Brain microvascular endothelial cell (primary cell): ENCODE results near the gene F10.
"Not testable (repeated sequence)": the region's sequence is repeated elsewhere in the genome, so short reads cannot be mapped to it uniquely, and the experiment has no call there.

Experiments
- DNase-seq: peaks from one replicate; pipeline ENCODE4 v3.0.0-alpha.2; 2020
- H3K27ac ChIP-seq: fragments of 250-450 bp; sonication (Bioruptor Pico); 2 replicates; pipeline ENCODE4 v1.5.1; 2020; ENCODE audit warnings: mild to moderate bottlenecking, moderate library complexity
- H3K27me3 ChIP-seq: fragments of 250-450 bp; sonication (Bioruptor Pico); replicated peaks from 2 replicates; pipeline ENCODE4 v1.5.1; 2020; ENCODE audit warnings: mild to moderate bottlenecking
- H3K36me3 ChIP-seq: fragments of 250-450 bp; sonication (Bioruptor Pico); replicated peaks from 2 replicates; pipeline ENCODE4 v1.5.1; 2020; ENCODE audit warnings: mild to moderate bottlenecking
- H3K4me3 ChIP-seq: 2 replicates; pipeline ENCODE4 v1.5.1; 2011; ENCODE audit warnings: low read depth, mild to moderate bottlenecking, control low read depth, low read length, moderate library complexity
- CTCF ChIP-seq: IDR thresholded peaks from 2 replicates; pipeline ENCODE4 v1.5.1; 2011; ENCODE audit warnings: low read depth, mild to moderate bottlenecking, moderate library complexity, low read length, control low read depth, inconsistent platforms; ENCODE audit errors: missing control alignments
- in situ Hi-C: cut with HindIII; loops from 2 replicates; pipeline ENCODE4 v1.10.0; 2017; ENCODE audit warnings: low sequenced_read_pairs, low pct_ligation_motif_present

The F10 gene

GRCh38 chr13:113159701-113160100, 37.1 kb downstream of the F10 start:
- H3K27me3 ChIP-seq, result no peaks in the 10 kb centered on the region
- H3K4me3 ChIP-seq, result no peak overlapping the region
- in situ Hi-C loops, result no loop called here
- no peaks in the 10 kb centered on the region for H3K36me3 ChIP-seq
- TF ChIP-seq CTCF, result no peak
- no peak overlapping the region for H3K27ac ChIP-seq
- DNase-seq, result no peak

GRCh38 chr13:113160983-113161382, 38.4 kb downstream of the F10 start:
- no peak for TF ChIP-seq CTCF
- Histone ChIP-seq H3K4me3 (no peak overlapping the region), H3K27ac (no peak overlapping the region), H3K36me3 (no peaks in the 10 kb centered on the region), H3K27me3 (no peaks in the 10 kb centered on the region)
- in situ Hi-C loops, result no loop called here
- no peak for DNase-seq

- Histone ChIP-seq H3K27me3 (no peaks in the 10 kb centered on the region), H3K36me3 (no peaks in the 10 kb centered on the region), H3K27ac (no peak overlapping the region), H3K4me3 (no peak overlapping the region)
- DNase-seq, result no peak
- in situ Hi-C loops, result no loop called here
- no peak for TF ChIP-seq CTCF
Observed at GRCh38 chr13:113161433-113161832, 38.8 kb downstream of the F10 start.

GRCh38 chr13:113161975-113162374, 39.4 kb downstream of the F10 start:
- H3K27me3 ChIP-seq, H3K27ac ChIP-seq, in situ Hi-C loops, H3K36me3 ChIP-seq, H3K4me3 ChIP-seq, DNase-seq: not testable (repeated sequence)

- H3K36me3 ChIP-seq, result peaks cover 3% of the 10 kb centered on the region
- no peak overlapping the region for H3K27ac ChIP-seq
- no peak overlapping the region for H3K4me3 ChIP-seq
- no peaks in the 10 kb centered on the region for H3K27me3 ChIP-seq
- no peak for DNase-seq
- TF ChIP-seq CTCF, result no peak
- in situ Hi-C loops, result no loop called here
Observed at GRCh38 chr13:113162783-113163685, 40.4 kb downstream of the F10 start.

- in situ Hi-C loops, result no loop called here
Observed at GRCh38 chr13:113164492-113164891, 41.9 kb downstream of the F10 start.

More at GRCh38 chr13:113164492-113164891, 41.9 kb downstream of the F10 start:
- no peak for DNase-seq
- no peak for TF ChIP-seq CTCF
- no peak overlapping the region for H3K27ac ChIP-seq
- no peak overlapping the region for H3K4me3 ChIP-seq
- peaks cover 4% of the 10 kb centered on the region for H3K36me3 ChIP-seq
- no peaks in the 10 kb centered on the region for H3K27me3 ChIP-seq
